ENCODE data around the gene FSTL3.
"Not testable (repeated sequence)": the region's sequence is repeated elsewhere in the genome, so short reads cannot be mapped to it uniquely, and the experiment has no call there.

The FSTL3 gene

GRCh38 chr19:661427-662196 is 14.6 kb upstream of the FSTL3 start:
- peak; percentile 84 for DNase-seq

- DNase-seq: peak; percentile 83
Observed at GRCh38 chr19:662207-662961, 13.8 kb upstream of the FSTL3 start.

DNA sequence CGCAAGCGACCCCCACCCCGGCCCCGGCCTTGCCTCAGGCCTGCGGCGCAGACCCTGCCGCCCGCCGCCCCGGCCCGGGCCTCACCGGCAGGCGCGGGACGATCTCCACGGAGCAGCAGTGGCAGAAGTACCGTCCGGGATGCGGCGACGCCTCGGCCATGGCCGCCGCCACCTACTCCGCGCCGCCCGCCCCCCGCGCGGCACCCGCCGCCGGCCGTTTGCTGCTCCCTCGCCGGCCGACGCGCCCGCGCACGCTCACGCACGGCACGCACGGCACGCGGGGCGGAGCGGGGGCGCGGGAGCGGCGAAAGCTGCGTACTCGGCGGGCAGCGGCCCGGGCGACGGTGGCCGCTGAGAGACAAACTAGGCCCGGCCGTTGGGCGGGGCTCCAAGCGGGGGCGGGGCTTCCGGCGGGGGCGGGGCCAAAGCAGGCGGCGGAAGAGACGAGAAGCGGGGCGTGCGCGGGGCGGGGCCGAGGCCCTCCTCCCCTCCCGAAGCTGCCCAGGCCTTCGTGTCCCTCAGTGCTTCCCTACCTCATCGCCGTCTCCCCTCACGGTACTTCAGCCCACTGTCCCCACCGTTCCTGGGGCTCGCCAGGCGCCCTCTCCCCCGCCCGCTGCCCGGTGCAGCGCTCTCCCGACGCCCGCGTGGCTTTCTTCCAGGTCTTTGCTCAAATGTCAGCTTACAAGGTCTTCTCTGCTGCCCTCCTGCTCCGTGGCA is 13.1 kb upstream of the FSTL3 start, which contains the start of gene RNF126:
RNF126 (minus strand) TSS at position 253 of the 720 bp plus-strand sequence; CDS start at position 160, 93 bp downstream.
- DNase-seq: peak; percentile 91

- DNase-seq: no peak
Observed at GRCh38 chr19:663682-664117, 12.5 kb upstream of the FSTL3 start.

DNA sequence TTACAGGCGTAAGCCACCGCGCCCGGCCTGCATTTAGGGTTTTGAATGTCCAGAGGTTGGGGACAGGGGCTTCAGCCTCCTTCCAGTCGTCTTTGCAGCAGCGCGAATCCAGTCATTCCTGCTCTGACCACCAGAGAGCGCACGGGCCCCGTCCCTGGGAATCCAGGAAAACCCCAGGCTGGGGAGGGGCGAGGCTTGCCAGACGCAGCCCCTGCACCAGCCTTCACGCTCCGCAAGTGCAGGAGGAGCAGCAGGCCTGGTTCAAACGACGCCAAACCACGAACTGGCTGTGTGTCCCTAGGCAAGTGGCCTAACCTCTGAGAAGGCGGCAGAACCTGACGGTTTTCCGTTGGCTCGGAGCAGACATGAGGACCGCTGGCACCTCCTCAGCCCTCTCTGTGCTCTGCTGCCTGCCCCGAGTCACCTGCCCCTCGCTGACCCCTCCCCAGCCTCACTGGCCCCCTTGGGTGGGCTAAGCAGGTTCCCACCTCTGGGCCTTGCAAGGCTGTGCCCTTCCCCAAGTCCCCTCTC is 11.2 kb upstream of the FSTL3 start:
- DNase-seq: peak; percentile 87

DNA sequence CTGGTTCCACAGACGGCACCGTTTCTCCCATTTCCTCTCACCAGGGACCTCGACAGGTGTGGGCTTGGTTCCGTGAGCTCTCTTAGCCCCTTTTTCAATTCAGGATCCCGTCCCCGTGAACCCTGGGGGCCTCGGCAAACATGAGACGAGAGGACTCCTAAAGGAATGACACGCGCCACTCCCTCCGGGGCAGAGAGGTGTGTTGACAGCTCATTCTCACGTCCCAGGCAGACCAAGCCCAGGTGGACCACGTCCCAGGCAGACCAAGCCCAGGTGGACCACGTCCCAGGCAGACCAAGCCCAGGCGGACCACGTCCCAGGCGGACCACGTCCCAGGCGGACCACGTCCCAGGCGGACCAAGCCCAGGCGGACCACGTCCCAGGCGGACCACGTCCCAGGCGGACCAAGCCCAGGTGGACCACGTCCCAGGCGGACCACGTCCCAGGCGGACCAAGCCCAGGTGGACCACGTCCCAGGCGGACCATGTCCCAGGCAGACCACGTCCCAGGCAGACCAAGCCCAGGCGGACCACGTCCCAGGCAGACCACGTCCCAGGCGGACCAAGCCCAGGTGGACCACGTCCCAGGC is 9.1 kb upstream of the FSTL3 start:
- DNase-seq: not testable (repeated sequence)

GRCh38 chr19:668675-669434 is 7.3 kb upstream of the FSTL3 start:
- peak; percentile 81 for DNase-seq

GRCh38 chr19:670609-671075 is 5.5 kb upstream of the FSTL3 start:
- DNase-seq: peak; percentile 58

DNA sequence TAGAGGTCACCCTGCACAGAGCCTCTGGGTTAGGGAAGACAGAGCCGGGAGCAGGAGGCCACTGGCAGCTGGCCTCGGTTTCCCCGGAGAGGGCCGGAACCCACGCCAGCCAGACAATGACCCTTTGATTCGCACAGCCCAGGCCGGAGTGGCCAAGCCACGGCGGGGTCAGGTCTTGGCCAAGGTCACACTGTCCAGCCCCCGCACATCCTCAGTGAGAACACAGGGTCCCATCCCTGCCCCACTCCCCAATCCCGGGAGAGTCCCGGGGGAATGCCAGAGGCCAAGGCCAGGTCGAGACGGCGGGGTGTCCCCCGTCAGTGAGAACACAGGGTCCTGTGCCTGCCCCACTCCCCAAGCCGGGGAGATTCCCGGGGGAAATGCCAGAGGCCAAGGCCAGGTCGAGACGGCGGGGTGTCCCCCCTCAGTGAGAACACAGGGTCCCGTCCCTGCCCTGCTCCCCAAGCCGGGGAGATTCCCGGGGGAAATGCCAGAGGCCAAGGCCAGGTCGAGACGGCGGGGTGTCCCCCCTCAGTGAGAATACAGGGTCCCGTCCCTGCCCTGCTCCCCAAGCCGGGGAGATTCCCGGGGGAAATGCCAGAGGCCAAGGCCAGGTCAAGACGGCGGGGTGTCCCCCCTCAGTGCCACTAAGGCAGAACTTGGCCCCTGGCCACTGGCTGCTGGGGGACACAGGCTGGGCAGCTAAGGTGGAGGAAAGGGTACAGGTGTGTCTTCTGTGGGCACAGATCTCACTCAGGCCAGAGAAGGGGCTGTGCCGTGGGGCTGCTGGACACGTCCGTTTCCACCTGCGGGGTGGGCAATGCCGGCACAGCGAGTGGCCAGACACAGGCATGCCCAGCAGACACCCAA is 1.7 kb upstream of the FSTL3 start:
- DNase-seq: no peak

GRCh38 chr19:676007-676338 is 219 bp upstream of the FSTL3 start:
- no peak for DNase-seq

- no peak for DNase-seq
Observed at GRCh38 chr19:677201-677600, 1.0 kb downstream of the FSTL3 start.

DNA sequence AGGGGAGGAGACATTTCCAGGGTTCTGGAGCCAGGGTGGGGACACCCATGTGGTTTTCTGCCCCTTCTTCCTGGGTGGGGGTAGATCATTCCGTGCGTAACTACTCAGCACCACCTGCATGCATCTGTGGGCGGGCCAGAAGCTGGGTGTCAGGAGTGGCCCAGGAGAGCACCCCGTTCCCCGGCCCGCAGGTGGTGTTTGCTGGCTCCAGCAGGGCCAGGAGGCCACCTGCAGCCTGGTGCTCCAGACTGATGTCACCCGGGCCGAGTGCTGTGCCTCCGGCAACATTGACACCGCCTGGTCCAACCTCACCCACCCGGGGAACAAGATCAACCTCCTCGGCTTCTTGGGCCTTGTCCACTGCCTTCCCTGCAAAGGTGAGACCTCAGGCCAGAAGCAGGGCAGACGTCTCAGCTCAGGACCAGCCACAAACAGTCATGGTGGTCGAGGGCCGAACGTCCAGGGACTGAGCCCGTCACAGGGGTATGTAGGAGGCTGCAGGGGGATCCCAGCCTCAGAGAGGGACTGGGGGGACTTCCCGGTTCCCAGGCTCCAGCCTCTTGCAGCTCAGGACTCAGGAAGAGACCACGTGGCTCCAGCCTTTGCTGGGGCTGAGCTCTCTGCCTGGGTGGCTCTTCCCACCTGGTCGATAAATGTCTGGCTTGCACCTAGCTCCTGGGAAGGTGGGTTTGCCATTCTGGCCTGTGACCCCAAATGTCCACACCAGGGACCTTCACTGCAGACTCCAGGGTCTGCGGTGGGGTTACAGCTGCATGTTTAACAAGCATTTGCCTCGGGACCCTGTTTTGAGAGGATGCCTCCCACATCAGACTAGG is 1.6 kb downstream of the FSTL3 start:
- no peak for DNase-seq

DNA sequence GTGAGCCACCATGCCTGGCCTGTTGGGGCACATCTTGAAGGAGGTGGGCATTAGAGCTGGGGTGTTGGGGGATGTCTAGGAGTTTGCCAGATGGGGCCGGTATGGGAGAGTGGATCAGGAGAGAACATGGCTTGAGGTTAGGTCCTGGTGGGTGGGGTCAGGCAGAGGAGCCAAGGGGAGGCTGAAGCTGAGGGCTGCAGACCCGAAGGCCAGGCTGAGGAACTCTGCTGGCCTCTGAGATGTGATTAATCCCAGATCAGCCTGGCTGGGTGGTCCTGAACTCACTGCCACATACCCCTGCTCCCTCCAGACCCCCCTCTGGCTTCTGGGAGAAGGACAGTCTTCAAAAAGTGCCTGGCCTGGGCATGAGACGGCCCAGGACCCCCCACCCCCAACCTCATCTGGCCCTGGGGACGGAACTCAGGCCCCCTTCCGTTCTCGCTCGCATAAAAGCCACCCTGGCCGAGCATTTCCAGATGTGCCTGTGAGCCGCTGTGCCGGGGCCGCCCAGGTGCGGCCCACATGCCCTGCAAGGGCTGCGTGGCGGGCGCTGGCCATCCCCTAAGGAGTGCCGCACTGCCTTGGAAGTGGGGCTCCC is 2.7 kb downstream of the FSTL3 start:
- DNase-seq: no peak

DNA sequence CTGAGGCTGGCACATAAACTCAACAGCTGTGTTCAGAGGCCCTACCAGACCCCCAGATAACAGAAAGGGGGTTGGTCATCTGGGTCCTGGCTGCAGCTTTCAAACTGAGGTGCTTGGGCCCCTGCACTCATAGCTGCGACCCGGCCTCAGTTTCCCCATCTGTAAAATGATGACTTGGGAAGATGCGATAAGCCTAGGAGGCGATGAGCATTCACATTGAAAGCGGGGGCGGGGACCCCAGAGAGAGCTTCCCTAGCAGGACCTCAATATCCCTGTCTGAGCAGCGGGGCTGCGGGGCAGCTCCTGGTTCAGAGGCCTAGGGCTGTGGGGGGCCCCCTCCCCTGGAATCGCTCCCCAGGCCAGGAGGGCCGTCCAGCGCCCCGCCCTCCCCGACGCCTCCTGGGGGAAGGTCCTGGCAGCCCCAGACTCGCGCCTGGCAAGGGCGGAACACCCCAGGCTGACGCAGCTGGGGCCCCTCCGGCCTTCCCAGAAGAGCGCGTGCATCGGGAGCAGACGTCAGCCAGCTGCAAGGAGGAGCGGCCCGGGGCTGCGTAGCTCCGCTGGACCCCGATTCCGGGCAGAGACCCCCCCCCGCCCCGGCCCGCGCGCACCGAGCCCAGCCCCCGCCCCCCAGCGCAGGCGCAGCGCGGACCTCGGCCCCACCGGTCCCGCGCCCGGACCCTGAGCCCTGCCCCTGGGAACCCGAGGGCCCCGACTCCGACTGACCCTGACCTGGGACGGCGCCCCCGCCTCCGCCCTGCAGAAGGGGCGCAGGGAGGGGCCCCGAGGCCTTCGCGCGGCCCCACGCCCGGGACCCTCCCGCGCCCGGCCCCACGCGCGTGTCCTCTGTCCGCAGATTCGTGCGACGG is 3.5 kb downstream of the FSTL3 start:
- DNase-seq: peak; percentile 68

DNA sequence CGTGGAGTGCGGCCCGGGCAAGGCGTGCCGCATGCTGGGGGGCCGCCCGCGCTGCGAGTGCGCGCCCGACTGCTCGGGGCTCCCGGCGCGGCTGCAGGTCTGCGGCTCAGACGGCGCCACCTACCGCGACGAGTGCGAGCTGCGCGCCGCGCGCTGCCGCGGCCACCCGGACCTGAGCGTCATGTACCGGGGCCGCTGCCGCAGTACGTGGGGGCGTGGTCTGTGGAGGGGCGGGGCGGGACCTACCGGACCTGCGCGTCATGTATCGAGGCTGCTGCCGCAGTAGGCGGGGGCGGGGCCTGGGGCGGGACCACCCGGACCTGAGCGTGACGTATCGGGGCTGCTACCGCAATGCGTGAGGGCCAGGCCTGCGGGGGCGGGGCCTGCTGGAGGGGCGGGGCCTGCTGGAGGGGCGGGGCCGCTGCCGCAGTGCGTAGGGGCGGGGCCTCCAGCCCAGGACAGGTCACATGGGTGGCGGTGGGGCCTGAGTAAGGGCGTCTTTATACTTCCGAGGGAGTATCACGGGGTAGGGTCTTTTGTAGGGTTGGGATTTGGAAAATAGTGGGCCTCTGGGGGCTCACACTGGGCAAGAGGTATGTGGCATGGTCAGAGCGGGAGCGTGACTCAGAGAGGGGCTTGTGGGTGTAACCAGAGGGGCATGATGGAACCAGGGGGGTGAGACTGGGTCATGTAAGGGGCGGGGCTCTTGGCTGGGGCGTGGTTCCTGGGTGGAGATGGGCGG is 4.3 kb downstream of the FSTL3 start:
- peak; percentile 97 for DNase-seq

GRCh38 chr19:681029-682019 is 5.1 kb downstream of the FSTL3 start:
- peak; percentile 98 for DNase-seq
